Vagina (tissue), 2 donors: ENCODE measurements around the gene PDE4DIP. TPM values are rescaled to one million over a fixed set of nuclear protein-coding genes. Genes with fewer than 3 reads are reported as not detected.
"Not testable (repeated sequence)": the region's sequence is repeated elsewhere in the genome, so short reads cannot be mapped to it uniquely, and the experiment has no call there.

Experiments used
- DNase-seq, 2 donors: peaks; one replicate each; pipeline ENCODE4 v3.0.0-alpha.2; 2017; ENCODE audit errors: extremely low spot score in 2 of 2
- H3K27ac ChIP-seq: fragments of 200-600 bp; sonication (generic); one replicate; pipeline ENCODE4 v1.5.1; 2019
- H3K27me3 ChIP-seq: fragments of 200-600 bp; sonication (generic); one replicate; pipeline ENCODE4 v1.5.1; 2019
- H3K36me3 ChIP-seq, 2 donors: fragments of 200-600 bp; sonication (generic); one replicate each; pipeline ENCODE4 v1.5.1; 2017 to 2019
- H3K4me1 ChIP-seq: fragments of 200-600 bp; sonication (generic); one replicate; pipeline ENCODE4 v1.5.1; 2019
- H3K4me3 ChIP-seq, 2 donors: fragments of 200-600 bp; sonication (generic); 1 replicate in 1 of 2; 2 replicates in 1 of 2; pipeline ENCODE4 v1.5.1; 2016 to 2019
- H3K9me3 ChIP-seq: fragments of 200-600 bp; sonication (generic); one replicate; pipeline ENCODE4 v1.5.1; 2019
- intact Hi-C: fragments of 100-400 bp; cut with DNase I; formaldehyde crosslinking; loops from one replicate; pipeline ENCODE4 v1.15.1; 2023
- total RNA-seq: library from RNA; depleted of rRNA; stranded (reverse); fragments of >200 nt; gene quantifications from one replicate; pipeline ENCODE4 v1.2.3, GENCODE V29; 2016

PDE4DIP gene
- total RNA-seq, result 32.4 TPM

- DNase-seq, H3K4me1 ChIP-seq, H3K9me3 ChIP-seq, intact Hi-C loops, H3K4me3 ChIP-seq, H3K27me3 ChIP-seq, H3K27ac ChIP-seq, H3K36me3 ChIP-seq: not testable (repeated sequence)
Observed at GRCh38 chr1:148844220-148844619, at the start of gene PDE4DIP. Gene PDE4DIP, plus strand, starts transcription at chr1:148844428. Its CDS starts 347 bp downstream, at chr1:148844775.

DNA sequence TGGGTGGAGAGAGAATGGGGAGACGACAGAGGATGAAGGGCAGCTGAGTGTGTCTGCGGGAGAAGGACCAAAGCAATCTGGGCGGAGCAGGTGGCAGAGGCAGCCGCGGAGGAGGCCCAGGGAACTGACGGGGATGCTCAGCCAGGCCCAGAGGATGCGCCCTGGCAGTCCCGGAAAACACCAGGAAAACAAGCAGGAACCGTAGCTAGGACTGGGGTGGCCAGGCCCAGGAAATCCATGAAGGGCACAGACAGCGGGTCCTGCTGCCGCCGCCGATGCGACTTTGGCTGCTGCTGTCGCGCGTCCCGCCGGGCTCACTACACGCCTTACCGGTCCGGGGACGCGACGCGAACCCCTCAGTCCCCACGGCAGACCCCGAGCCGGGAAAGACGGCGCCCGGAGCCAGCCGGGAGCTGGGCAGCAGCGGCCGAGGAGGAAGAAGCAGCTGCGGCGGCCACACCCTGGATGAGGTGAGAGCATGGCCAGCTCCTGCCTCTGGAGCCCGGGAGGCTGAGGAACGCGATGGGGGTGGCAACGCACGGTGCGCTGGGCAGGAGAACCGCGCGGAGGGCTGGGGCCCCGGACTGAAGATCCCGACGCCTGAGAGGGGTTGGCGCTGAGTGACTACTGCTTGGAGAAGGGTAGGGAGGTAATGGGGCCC, 35.8 kb upstream of the PDE4DIP start:
- H3K27me3 ChIP-seq, H3K27ac ChIP-seq, H3K4me3 ChIP-seq, DNase-seq, H3K36me3 ChIP-seq, H3K9me3 ChIP-seq, H3K4me1 ChIP-seq, intact Hi-C loops: not testable (repeated sequence)

GRCh38 chr1:148808929-148809283, 35.3 kb upstream of the PDE4DIP start:
- intact Hi-C loops, H3K9me3 ChIP-seq, H3K27me3 ChIP-seq, H3K4me1 ChIP-seq, H3K27ac ChIP-seq, H3K36me3 ChIP-seq, DNase-seq, H3K4me3 ChIP-seq: not testable (repeated sequence)

DNA sequence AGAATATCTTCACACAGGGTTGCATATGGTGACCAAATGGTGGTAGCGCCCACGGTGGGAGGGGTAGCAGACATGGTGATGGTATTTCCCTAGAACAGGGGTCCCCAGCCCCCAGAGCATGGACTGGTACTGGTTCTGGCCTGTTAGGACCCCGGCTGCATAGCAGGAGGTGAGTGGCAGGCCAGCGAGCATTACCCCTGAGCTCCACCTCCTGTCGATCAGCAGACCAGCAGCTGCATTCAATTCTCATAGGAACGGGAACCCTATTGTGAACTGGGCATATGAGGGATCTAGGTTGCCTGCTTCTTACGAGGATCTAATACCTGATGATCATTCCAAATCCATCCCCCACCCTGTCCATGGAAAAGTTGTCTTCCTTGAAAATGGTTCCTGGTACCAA, 22.0 kb upstream of the PDE4DIP start:
- H3K27me3 ChIP-seq, H3K27ac ChIP-seq, H3K9me3 ChIP-seq, H3K4me3 ChIP-seq, intact Hi-C loops, DNase-seq, H3K4me1 ChIP-seq, H3K36me3 ChIP-seq: not testable (repeated sequence)

GRCh38 chr1:148823822-148824221, 20.4 kb upstream of the PDE4DIP start:
- H3K36me3 ChIP-seq, H3K27ac ChIP-seq, DNase-seq, H3K9me3 ChIP-seq, H3K4me3 ChIP-seq, H3K27me3 ChIP-seq, intact Hi-C loops, H3K4me1 ChIP-seq: not testable (repeated sequence)

DNA sequence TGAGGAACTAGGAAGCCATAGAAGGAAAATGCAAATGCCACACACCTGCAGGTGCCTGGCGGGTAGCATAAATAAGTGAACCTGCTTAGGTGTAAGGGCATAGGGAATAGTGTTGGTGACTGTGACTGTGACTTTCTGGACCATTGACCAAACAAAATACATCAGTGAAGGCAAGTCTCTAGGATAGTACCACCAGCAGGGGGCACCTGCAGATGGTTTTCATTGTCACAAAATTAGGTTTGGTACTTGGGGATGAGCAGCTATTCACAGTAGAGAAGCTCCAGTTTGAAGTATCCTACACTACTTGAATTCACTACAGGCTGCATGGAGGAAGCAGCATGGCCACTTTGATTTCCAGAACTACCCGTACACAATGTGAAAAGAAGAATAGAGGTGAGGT, 19.2 kb upstream of the PDE4DIP start:
- H3K36me3 ChIP-seq, intact Hi-C loops, H3K27me3 ChIP-seq, H3K4me3 ChIP-seq, H3K27ac ChIP-seq, DNase-seq, H3K9me3 ChIP-seq, H3K4me1 ChIP-seq: not testable (repeated sequence)

- H3K9me3 ChIP-seq, H3K4me3 ChIP-seq, DNase-seq, H3K4me1 ChIP-seq, H3K36me3 ChIP-seq, H3K27me3 ChIP-seq, intact Hi-C loops, H3K27ac ChIP-seq: not testable (repeated sequence)
Observed at GRCh38 chr1:148828531-148828930, 15.7 kb upstream of the PDE4DIP start.

DNA sequence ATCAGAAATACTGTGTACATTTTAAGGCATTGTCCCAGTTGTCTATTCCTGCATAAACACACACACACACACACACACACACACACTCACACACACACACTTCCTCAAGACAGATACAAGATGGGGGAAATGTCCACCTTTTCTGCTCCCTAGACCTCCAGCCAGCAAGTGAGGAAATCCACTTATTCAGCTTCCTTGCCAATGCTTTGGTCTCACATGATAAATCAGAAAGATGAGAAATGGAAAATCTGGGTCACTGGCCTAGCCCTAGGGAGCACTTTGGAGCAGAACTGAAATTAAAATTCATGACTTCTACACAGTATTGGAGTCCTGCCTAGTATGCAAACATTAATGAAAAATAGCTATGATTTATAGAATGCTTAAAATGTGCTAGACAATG, 15.3 kb upstream of the PDE4DIP start:
- H3K27ac ChIP-seq, H3K9me3 ChIP-seq, DNase-seq, intact Hi-C loops, H3K4me1 ChIP-seq, H3K27me3 ChIP-seq, H3K4me3 ChIP-seq, H3K36me3 ChIP-seq: not testable (repeated sequence)

GRCh38 chr1:148829365-148829764, 14.9 kb upstream of the PDE4DIP start:
- H3K27ac ChIP-seq, H3K27me3 ChIP-seq, DNase-seq, H3K9me3 ChIP-seq, H3K36me3 ChIP-seq, H3K4me3 ChIP-seq, H3K4me1 ChIP-seq, intact Hi-C loops: not testable (repeated sequence)

GRCh38 chr1:148841262-148841661, 3.0 kb upstream of the PDE4DIP start:
- H3K27ac ChIP-seq, intact Hi-C loops, H3K4me3 ChIP-seq, H3K9me3 ChIP-seq, DNase-seq, H3K4me1 ChIP-seq, H3K36me3 ChIP-seq, H3K27me3 ChIP-seq: not testable (repeated sequence)

DNA sequence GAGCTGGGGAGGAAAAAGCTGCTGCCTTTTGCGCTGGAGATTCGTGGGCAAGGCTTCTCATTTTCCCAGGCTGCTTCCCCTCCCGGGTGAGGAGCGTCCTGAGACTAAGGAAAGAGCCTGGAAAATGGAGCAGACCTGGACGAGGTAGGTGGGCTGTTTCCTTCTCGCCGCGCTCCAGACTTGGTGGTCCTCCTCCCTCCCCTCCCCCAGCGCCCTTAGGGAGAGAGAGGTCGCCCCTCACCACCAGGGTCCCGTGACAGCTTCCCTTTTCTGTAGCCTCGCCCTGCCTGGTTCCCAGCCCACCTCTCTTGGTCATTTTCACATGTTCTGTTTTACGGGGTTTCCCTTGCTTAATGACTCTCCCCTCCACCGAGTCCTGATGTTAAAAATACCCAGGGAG, 423 bp downstream of the PDE4DIP start:
- H3K27me3 ChIP-seq, DNase-seq, intact Hi-C loops, H3K4me1 ChIP-seq, H3K9me3 ChIP-seq, H3K4me3 ChIP-seq, H3K36me3 ChIP-seq, H3K27ac ChIP-seq: not testable (repeated sequence)

GRCh38 chr1:148845068-148845467, 840 bp downstream of the PDE4DIP start:
- H3K27me3 ChIP-seq, H3K9me3 ChIP-seq, H3K4me1 ChIP-seq, H3K27ac ChIP-seq, H3K4me3 ChIP-seq, H3K36me3 ChIP-seq, intact Hi-C loops, DNase-seq: not testable (repeated sequence)

GRCh38 chr1:148850347-148850746, 6.1 kb downstream of the PDE4DIP start:
- H3K9me3 ChIP-seq, H3K36me3 ChIP-seq, H3K27me3 ChIP-seq, H3K27ac ChIP-seq, H3K4me1 ChIP-seq, H3K4me3 ChIP-seq, DNase-seq, intact Hi-C loops: not testable (repeated sequence)

DNA sequence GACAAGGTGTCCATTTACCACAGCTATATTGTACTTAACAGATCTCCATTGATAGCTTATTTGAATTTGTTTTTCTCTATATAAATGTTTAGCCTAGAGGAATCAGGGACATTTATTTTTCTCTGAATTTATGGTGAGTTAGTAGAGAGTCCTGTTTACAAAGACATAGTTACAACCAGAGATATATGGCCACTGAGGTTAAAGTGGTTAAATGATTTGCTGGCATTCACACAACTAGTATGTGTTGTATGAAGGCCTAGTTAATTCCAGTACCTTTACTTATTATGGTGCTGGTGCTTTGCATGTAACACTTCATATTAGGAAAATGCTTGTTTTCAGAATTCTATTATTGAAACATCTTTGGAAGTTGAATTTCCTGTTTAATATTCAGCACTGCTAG, 6.6 kb downstream of the PDE4DIP start:
- H3K36me3 ChIP-seq, H3K27ac ChIP-seq, H3K4me3 ChIP-seq, intact Hi-C loops, H3K9me3 ChIP-seq, H3K27me3 ChIP-seq, H3K4me1 ChIP-seq, DNase-seq: not testable (repeated sequence)

- H3K4me1 ChIP-seq, H3K9me3 ChIP-seq, DNase-seq, H3K4me3 ChIP-seq, H3K27ac ChIP-seq, H3K36me3 ChIP-seq, intact Hi-C loops, H3K27me3 ChIP-seq: not testable (repeated sequence)
Observed at GRCh38 chr1:148851684-148852083, 7.5 kb downstream of the PDE4DIP start.
